GM23338 (cell line): ENCODE data around the gene NCOA1. TPM values are rescaled to one million over a fixed set of nuclear protein-coding genes. Genes with fewer than 3 reads are reported as not detected.

Source experiments
- ATAC-seq: fragments of 200-7000 bp; cut with Tn5 transposase; 3 replicates; pipeline ENCODE4 v1.9.1; 2020
- DNase-seq: peaks from one replicate; pipeline ENCODE4 v3.0.0-alpha.2; 2015; ENCODE audit warnings: low spot score
- H2AFZ ChIP-seq: fragments of 200-600 bp; sonication (generic); 2 replicates; pipeline ENCODE4 v1.8.0; 2016; ENCODE audit warnings: antibody characterized with exemption, mild to moderate bottlenecking, moderate library complexity
- H3F3A ChIP-seq: fragments of 200-600 bp; sonication (generic); replicated peaks from 2 replicates; pipeline ENCODE4 v1.8.0; 2017; ENCODE audit warnings: antibody characterized with exemption, mixed run types, low read depth
- H3K27ac ChIP-seq: fragments of 200-600 bp; sonication (generic); 2 replicates; pipeline ENCODE4 v1.6.1; 2016; ENCODE audit warnings: low read depth
- H3K27me3 ChIP-seq: fragments of 200-600 bp; sonication (generic); 2 replicates; pipeline ENCODE4 v1.8.0; 2016; ENCODE audit warnings: mild to moderate bottlenecking, mixed run types, moderate library complexity; ENCODE audit not compliant: insufficient read depth
- H3K36me3 ChIP-seq: fragments of 200-600 bp; sonication (generic); 2 replicates; pipeline ENCODE4 v1.8.0; 2016; ENCODE audit warnings: mild to moderate bottlenecking; ENCODE audit not compliant: insufficient read depth
- H3K4me1 ChIP-seq: fragments of 200-600 bp; sonication (generic); 2 replicates; pipeline ENCODE4 v1.8.0; 2016; ENCODE audit warnings: mild to moderate bottlenecking, moderate library complexity; ENCODE audit not compliant: insufficient read depth
- H3K4me2 ChIP-seq: fragments of 200-600 bp; sonication (generic); 2 replicates; pipeline ENCODE4 v1.7.1; 2017; ENCODE audit warnings: mixed run types
- H3K4me3 ChIP-seq: fragments of 200-600 bp; sonication (generic); 2 replicates; pipeline ENCODE4 v1.6.1; 2016; ENCODE audit warnings: mixed run types
- H3K79me2 ChIP-seq: fragments of 200-600 bp; sonication (generic); replicated peaks from 2 replicates; pipeline ENCODE4 v1.8.0; 2017; ENCODE audit warnings: mild to moderate bottlenecking; ENCODE audit not compliant: insufficient read depth
- H3K9me2 ChIP-seq: fragments of 200-600 bp; sonication (generic); 2 replicates; pipeline ENCODE4 v1.8.0; 2017; ENCODE audit not compliant: insufficient read depth
- H4K20me1 ChIP-seq: fragments of 200-600 bp; sonication (generic); replicated peaks from 2 replicates; pipeline ENCODE4 v1.8.0; 2017; ENCODE audit warnings: mild to moderate bottlenecking; ENCODE audit not compliant: insufficient read depth
- H3K27ac Mint-ChIP-seq: 2 replicates; pipeline ENCODE4 v1.8.0; 2020; ENCODE audit warnings: inconsistent platforms, mild to moderate bottlenecking, moderate library complexity, mixed read lengths
- H3K27me3 Mint-ChIP-seq: 3 replicates; pipeline ENCODE4 v1.8.0; 2022; ENCODE audit warnings: low read depth, mild to moderate bottlenecking, moderate library complexity, mixed read lengths, inconsistent platforms; ENCODE audit not compliant: insufficient read depth, poor library complexity
- H3K36me3 Mint-ChIP-seq: 3 replicates; pipeline ENCODE4 v1.8.0; 2021; ENCODE audit warnings: low read depth, mild to moderate bottlenecking, inconsistent platforms, moderate library complexity, mixed read lengths
- H3K4me1 Mint-ChIP-seq: 3 replicates; pipeline ENCODE4 v1.8.0; 2020; ENCODE audit warnings: mild to moderate bottlenecking, inconsistent platforms, mixed read lengths
- H3K4me3 Mint-ChIP-seq: 3 replicates; pipeline ENCODE4 v1.8.0; 2021; ENCODE audit warnings: moderate library complexity, mild to moderate bottlenecking, inconsistent platforms, mixed read lengths
- H3K9me3 Mint-ChIP-seq: 3 replicates; pipeline ENCODE4 v1.8.0; 2020; ENCODE audit warnings: moderate library complexity, mild to moderate bottlenecking, inconsistent platforms, mixed read lengths
- CREB1 ChIP-seq: fragments of 250-450 bp; sonication (Bioruptor Pico); IDR thresholded peaks from 2 replicates; pipeline ENCODE4 v1.5.0; 2020; ENCODE audit warnings: low read depth, mild to moderate bottlenecking, moderate library complexity
- CTCF ChIP-seq, 2 experiments: fragments of 200-600 bp in 1 of 2; sonication (generic) in 1 of 2; conservative IDR thresholded peaks; 2 replicates each; pipeline versions ENCODE4 v1.5.1 to v1.6.1; 2016 to 2017; ENCODE audit warnings: antibody characterized with exemption in 2 of 2, low read depth in 2 of 2, mild to moderate bottlenecking in 2 of 2, moderate library complexity in 1 of 2
- EZH2 ChIP-seq: fragments of 200-600 bp; sonication (generic); IDR thresholded peaks from one replicate; pipeline ENCODE4 v1.8.0; 2017; ENCODE audit warnings: antibody characterized with exemption, mild to moderate bottlenecking, low read depth; ENCODE audit not compliant: unreplicated experiment
- EZH2phosphoT487 ChIP-seq: fragments of 200-600 bp; sonication (generic); IDR thresholded peaks from one replicate; pipeline ENCODE4 v1.8.1; 2018; ENCODE audit warnings: antibody characterized with exemption; ENCODE audit not compliant: unreplicated experiment
- NANOG ChIP-seq: IDR thresholded peaks from 2 replicates; pipeline ENCODE4 v1.6.1; 2016; ENCODE audit warnings: antibody characterized with exemption, borderline replicate concordance
- POLR2AphosphoS5 ChIP-seq: IDR thresholded peaks from 2 replicates; pipeline ENCODE4 v1.6.1; 2016; ENCODE audit warnings: antibody characterized with exemption, low read depth
- STAT1 ChIP-seq: IDR thresholded peaks from one replicate; pipeline ENCODE4 v1.6.1; 2016; ENCODE audit warnings: antibody characterized with exemption; ENCODE audit not compliant: unreplicated experiment
- ZNF114 ChIP-seq: fragments of 250-450 bp; sonication (Bioruptor Pico); IDR thresholded peaks from 2 replicates; pipeline ENCODE4 v1.5.0; 2020; ENCODE audit warnings: mild to moderate bottlenecking, moderate library complexity
- ZNF331 ChIP-seq: fragments of 250-450 bp; sonication (Bioruptor Pico); IDR thresholded peaks from 2 replicates; pipeline ENCODE4 v1.5.0; 2020; ENCODE audit warnings: low read depth, mild to moderate bottlenecking, moderate library complexity
- ZNF462 ChIP-seq: fragments of 250-450 bp; sonication (Bioruptor Pico); IDR thresholded peaks from 2 replicates; pipeline ENCODE4 v1.5.0; 2020; ENCODE audit warnings: mild to moderate bottlenecking, moderate library complexity
- polyA plus RNA-seq: library from polyadenylated mRNA; unstranded; fragments of >200 nt; fragmentation: Nextera tagmentation; extraction: Ambion mirVana; gene quantifications from 2 replicates; pipeline ENCODE4 v1.2.1, GENCODE V29; 2016
- total RNA-seq: library from RNA; depleted of rRNA; stranded (reverse); fragments of >200 nt; shearing (Covaris generic); gene quantifications from 2 replicates; pipeline ENCODE4 v1.2.3, GENCODE V29; 2014

Gene NCOA1
- total and polyA plus RNA-seq, 2 experiments from 2014 or later, result 7.1 to 15.1 TPM

GRCh38 chr2:24704692-24705091, 213.6 kb downstream of the NCOA1 start (continued):
- no peak for TF ChIP-seq ZNF331 (CRISPR knock-in tag)
- TF ChIP-seq ZNF114, result no peak
- no peak for TF ChIP-seq STAT1
- TF ChIP-seq EZH2, result no peak
- TF ChIP-seq EZH2phosphoT487, result no peak

DNA sequence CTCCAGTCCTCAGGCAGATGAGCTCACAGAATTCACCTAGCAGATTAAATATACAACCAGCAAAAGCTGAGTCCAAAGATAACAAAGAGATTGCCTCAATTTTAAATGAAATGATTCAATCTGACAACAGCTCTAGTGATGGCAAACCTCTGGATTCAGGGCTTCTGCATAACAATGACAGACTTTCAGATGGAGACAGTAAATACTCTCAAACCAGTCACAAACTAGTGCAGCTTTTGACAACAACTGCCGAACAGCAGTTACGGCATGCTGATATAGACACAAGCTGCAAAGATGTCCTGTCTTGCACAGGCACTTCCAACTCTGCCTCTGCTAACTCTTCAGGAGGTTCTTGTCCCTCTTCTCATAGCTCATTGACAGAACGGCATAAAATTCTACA, 216.1 kb downstream of the NCOA1 start:
- Histone ChIP-seq H3K27ac (no peak overlapping the region), H3K9me2 (no peaks in the 10 kb centered on the region), H3K4me2 (peak overlapping the region; percentile 5; the same call in 1 of the 2 replicates), H3K4me1 (peaks cover 14% of the 10 kb centered on the region; the same call in 1 of the 2 replicates), H3K4me3 (no peak overlapping the region), H3F3A (no peaks in the 10 kb centered on the region), H4K20me1 (no peaks in the 10 kb centered on the region), H3K79me2 (no peaks in the 10 kb centered on the region), H3K36me3 (no peaks in the 10 kb centered on the region), H2AFZ (no peak overlapping the region), H3K27me3 (no peaks in the 10 kb centered on the region)
- Mint-ChIP-seq H3K36me3 (no peaks in the 10 kb centered on the region), H3K27ac (no peak overlapping the region), H3K27me3 (no peaks in the 10 kb centered on the region), H3K9me3 (no peaks in the 10 kb centered on the region), H3K4me3 (no peak overlapping the region), H3K4me1 (peaks cover 15% of the 10 kb centered on the region)
- TF ChIP-seq CREB1 (CRISPR knock-in tag) (no peak), NANOG (no peak), EZH2 (no peak)
- DNase-seq (peak; percentile 9), ATAC-seq (no peak; the same call in 2 of the 3 replicates)

GRCh38 chr2:24708537-24709152, 217.6 kb downstream of the NCOA1 start:
- peaks cover 10% of the 10 kb centered on the region; the same call in 2 of the 3 replicates for H3K4me1 Mint-ChIP-seq
- H3K27ac Mint-ChIP-seq, result no peak overlapping the region
- no peaks in the 10 kb centered on the region for H3K27me3 ChIP-seq
- H3K27me3 Mint-ChIP-seq, result no peaks in the 10 kb centered on the region
- H3F3A ChIP-seq, result no peaks in the 10 kb centered on the region
- no peaks in the 10 kb centered on the region for H3K9me3 Mint-ChIP-seq
- no peaks in the 10 kb centered on the region for H3K36me3 Mint-ChIP-seq
- H3K79me2 ChIP-seq, result no peaks in the 10 kb centered on the region
- peaks cover 10% of the 10 kb centered on the region; the same call in 1 of the 2 replicates for H3K4me1 ChIP-seq
- H3K27ac ChIP-seq, result no peak overlapping the region
- H4K20me1 ChIP-seq, result no peaks in the 10 kb centered on the region
- H2AFZ ChIP-seq, result no peak overlapping the region
- H3K4me3 ChIP-seq, result no peak overlapping the region
- no peaks in the 10 kb centered on the region for H3K9me2 ChIP-seq
- H3K4me3 Mint-ChIP-seq, result no peak overlapping the region
- H3K4me2 ChIP-seq, result no peak overlapping the region
- ATAC-seq (no peak), DNase-seq (no peak)
- no peaks in the 10 kb centered on the region for H3K36me3 ChIP-seq
- TF ChIP-seq NANOG (no peak), EZH2phosphoT487 (no peak), CTCF (conservative IDR thresholded peaks at IDR 0.05; ENCODE audit: low read depth in 2 of 2) (no peak), EZH2 (no peak), POLR2AphosphoS5 (no peak), ZNF462 (no peak)
